HL-60 (cell line): ENCODE data around the gene EEA1.

ENCODE experiments used
- GABPA ChIP-seq: IDR thresholded peaks from 2 replicates; pipeline ENCODE4 v1.6.1; 2012; ENCODE audit warnings: low read depth
- POLR2AphosphoS5 ChIP-seq: IDR thresholded peaks from 2 replicates; pipeline ENCODE4 v1.6.1; 2012; ENCODE audit warnings: low read depth
- TF ChIP-seq, protein P1 (sequence below): IDR thresholded peaks from one replicate; pipeline ENCODE4 v1.5.1; 2011; ENCODE audit warnings: low read length, control low read depth, inconsistent platforms; ENCODE audit not compliant: insufficient read depth
- TF ChIP-seq, protein P2 (sequence below): IDR thresholded peaks from 2 replicates; pipeline ENCODE4 v1.6.1; 2012; ENCODE audit warnings: low read depth; ENCODE audit not compliant: insufficient replicate concordance

DNA sequence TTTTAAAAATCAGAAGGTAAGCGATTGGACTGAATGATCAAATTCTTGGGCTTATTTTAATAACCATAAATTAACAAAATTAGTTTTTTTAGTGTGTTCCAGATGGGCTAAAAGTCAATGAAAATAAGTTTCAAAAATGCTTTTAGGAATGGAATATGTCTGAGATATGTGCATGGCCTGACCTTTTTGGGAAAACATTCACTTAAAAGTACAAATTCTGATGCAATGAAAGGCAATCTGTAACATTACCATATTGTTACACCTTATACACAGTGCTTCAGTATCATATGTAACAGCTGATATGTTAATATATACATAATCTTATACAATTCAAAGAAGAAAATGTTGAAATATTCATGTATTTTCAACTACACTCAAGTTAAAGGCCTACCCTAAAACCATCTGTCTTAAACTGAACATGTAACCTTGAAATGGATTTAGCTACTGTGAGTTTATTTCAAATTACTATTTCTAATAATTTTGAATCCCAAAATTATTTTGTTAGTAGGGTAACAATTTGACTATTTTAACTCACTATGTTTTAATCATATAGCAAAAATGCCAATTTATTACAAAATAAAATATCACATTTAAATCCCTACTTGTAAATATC, 84.8 kb downstream of the EEA1 start:
- TF ChIP-seq, protein P1, sequence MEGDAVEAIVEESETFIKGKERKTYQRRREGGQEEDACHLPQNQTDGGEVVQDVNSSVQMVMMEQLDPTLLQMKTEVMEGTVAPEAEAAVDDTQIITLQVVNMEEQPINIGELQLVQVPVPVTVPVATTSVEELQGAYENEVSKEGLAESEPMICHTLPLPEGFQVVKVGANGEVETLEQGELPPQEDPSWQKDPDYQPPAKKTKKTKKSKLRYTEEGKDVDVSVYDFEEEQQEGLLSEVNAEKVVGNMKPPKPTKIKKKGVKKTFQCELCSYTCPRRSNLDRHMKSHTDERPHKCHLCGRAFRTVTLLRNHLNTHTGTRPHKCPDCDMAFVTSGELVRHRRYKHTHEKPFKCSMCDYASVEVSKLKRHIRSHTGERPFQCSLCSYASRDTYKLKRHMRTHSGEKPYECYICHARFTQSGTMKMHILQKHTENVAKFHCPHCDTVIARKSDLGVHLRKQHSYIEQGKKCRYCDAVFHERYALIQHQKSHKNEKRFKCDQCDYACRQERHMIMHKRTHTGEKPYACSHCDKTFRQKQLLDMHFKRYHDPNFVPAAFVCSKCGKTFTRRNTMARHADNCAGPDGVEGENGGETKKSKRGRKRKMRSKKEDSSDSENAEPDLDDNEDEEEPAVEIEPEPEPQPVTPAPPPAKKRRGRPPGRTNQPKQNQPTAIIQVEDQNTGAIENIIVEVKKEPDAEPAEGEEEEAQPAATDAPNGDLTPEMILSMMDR = no peak
- TF ChIP-seq POLR2AphosphoS5 (no peak), GABPA (no peak)
- TF ChIP-seq, protein P2, sequence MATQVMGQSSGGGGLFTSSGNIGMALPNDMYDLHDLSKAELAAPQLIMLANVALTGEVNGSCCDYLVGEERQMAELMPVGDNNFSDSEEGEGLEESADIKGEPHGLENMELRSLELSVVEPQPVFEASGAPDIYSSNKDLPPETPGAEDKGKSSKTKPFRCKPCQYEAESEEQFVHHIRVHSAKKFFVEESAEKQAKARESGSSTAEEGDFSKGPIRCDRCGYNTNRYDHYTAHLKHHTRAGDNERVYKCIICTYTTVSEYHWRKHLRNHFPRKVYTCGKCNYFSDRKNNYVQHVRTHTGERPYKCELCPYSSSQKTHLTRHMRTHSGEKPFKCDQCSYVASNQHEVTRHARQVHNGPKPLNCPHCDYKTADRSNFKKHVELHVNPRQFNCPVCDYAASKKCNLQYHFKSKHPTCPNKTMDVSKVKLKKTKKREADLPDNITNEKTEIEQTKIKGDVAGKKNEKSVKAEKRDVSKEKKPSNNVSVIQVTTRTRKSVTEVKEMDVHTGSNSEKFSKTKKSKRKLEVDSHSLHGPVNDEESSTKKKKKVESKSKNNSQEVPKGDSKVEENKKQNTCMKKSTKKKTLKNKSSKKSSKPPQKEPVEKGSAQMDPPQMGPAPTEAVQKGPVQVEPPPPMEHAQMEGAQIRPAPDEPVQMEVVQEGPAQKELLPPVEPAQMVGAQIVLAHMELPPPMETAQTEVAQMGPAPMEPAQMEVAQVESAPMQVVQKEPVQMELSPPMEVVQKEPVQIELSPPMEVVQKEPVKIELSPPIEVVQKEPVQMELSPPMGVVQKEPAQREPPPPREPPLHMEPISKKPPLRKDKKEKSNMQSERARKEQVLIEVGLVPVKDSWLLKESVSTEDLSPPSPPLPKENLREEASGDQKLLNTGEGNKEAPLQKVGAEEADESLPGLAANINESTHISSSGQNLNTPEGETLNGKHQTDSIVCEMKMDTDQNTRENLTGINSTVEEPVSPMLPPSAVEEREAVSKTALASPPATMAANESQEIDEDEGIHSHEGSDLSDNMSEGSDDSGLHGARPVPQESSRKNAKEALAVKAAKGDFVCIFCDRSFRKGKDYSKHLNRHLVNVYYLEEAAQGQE = no peak
